Measurements from ENCODE around the gene CDC42BPG. TPM values are rescaled to one million over a fixed set of nuclear protein-coding genes. Genes with fewer than 3 reads are reported as not detected.
A peak's percentile ranks its signal among the peaks of the same experiment; 100 is the strongest.

Gene CDC42BPG
- total RNA-seq, 1 donor from 2014 or later = 13.0 TPM

- Histone ChIP-seq H3K9me3 (no peaks in the 10 kb centered on the region), H3K27ac (no peak overlapping the region), H3K27me3 (no peaks in the 10 kb centered on the region), H3K4me1 (no peaks in the 10 kb centered on the region), H3K4me3 (no peak overlapping the region), H3K36me3 (peaks cover 0 to 18% of the 10 kb centered on the region in 2 donors)
- no peak for DNase-seq (ENCODE audit: extremely low spot score in 2 of 2)
- TF ChIP-seq POLR2A (IDR thresholded peaks at IDR 0.05) (no peak), POLR2AphosphoS5 (IDR thresholded peaks at IDR 0.05; ENCODE audit: insufficient read depth in 1 of 2, low read depth in 1 of 2) (no peak)
- TF ChIP-seq, protein P1, sequence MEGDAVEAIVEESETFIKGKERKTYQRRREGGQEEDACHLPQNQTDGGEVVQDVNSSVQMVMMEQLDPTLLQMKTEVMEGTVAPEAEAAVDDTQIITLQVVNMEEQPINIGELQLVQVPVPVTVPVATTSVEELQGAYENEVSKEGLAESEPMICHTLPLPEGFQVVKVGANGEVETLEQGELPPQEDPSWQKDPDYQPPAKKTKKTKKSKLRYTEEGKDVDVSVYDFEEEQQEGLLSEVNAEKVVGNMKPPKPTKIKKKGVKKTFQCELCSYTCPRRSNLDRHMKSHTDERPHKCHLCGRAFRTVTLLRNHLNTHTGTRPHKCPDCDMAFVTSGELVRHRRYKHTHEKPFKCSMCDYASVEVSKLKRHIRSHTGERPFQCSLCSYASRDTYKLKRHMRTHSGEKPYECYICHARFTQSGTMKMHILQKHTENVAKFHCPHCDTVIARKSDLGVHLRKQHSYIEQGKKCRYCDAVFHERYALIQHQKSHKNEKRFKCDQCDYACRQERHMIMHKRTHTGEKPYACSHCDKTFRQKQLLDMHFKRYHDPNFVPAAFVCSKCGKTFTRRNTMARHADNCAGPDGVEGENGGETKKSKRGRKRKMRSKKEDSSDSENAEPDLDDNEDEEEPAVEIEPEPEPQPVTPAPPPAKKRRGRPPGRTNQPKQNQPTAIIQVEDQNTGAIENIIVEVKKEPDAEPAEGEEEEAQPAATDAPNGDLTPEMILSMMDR (IDR thresholded peaks at IDR 0.05) = no peak
- intact Hi-C loops (cut with DNase I) = no loop called here
Observed at GRCh38 chr11:64790205-64791095, 54.0 kb downstream of the CDC42BPG start.

DNA sequence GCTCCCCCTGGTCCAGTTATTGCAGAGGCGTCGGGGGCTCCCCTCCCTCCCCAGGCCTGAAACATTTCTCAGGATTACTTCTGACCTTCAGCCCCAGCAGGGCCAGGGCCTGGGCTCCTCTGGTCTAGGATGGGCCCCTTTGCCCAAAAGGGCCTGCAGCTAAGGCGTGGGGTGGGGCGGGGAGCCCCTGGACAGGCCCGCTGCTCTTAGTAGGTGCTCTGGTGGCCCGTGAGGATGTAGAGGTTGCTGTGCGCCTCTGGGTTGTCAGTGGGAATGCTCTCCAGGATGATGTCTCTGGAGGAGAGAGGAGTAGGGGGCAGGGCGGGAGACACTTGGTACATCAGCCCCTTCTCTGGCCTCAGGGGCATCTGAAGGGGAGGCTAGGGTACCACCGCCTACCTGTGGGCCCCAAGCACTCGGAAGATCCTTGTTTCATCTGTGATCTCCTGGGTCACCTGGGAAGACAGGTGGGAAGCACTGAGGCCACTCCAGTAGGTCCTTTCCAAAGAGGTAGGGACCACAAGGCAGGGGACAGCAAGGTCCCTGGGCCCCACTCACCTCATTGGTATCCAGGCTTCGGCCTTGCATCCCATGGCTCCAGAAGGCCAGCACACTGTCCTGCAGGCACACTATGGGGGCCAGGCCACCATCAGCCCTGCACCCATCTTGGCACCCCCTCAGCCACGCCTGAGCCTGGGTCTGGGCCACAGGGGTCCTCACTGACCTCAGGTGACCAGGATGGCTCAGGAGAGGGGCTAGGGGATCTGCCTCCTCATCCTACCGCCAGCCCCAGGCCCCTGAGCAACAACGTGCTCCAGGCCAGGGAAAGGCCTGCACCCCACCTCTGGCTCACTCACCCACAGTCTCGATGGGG, 54.9 kb downstream of the CDC42BPG start:
- TF ChIP-seq, protein P1 (IDR thresholded peaks at IDR 0.05) = no peak
- TF ChIP-seq POLR2A (IDR thresholded peaks at IDR 0.05) (no peak), POLR2AphosphoS5 (IDR thresholded peaks at IDR 0.05; ENCODE audit: insufficient read depth in 1 of 2, low read depth in 1 of 2) (no peak)
- intact Hi-C loops (cut with DNase I) = no loop called here
- H3K36me3 ChIP-seq = peaks cover 0 to 18% of the 10 kb centered on the region in 2 donors
- H3K4me1 ChIP-seq = no peaks in the 10 kb centered on the region
- no peaks in the 10 kb centered on the region for H3K9me3 ChIP-seq
- DNase-seq (ENCODE audit: extremely low spot score in 2 of 2) = no peak
- no peaks in the 10 kb centered on the region for H3K27me3 ChIP-seq
- no peak overlapping the region for H3K4me3 ChIP-seq
- H3K27ac ChIP-seq = no peak overlapping the region

GRCh38 chr11:64788321-64789215, 55.9 kb downstream of the CDC42BPG start:
- peaks cover 0 to 18% of the 10 kb centered on the region in 2 donors for H3K36me3 ChIP-seq
- H3K4me1 ChIP-seq = no peaks in the 10 kb centered on the region
- H3K9me3 ChIP-seq = no peaks in the 10 kb centered on the region
- no peak overlapping the region for H3K27ac ChIP-seq
- intact Hi-C loops (cut with DNase I) = no loop called here
- TF ChIP-seq, protein P1 (IDR thresholded peaks at IDR 0.05) = no peak
- TF ChIP-seq POLR2A (IDR thresholded peaks at IDR 0.05) = no peak
- no peak for TF ChIP-seq POLR2AphosphoS5 (IDR thresholded peaks at IDR 0.05; ENCODE audit: insufficient read depth in 1 of 2, low read depth in 1 of 2)
- no peaks in the 10 kb centered on the region for H3K27me3 ChIP-seq
- no peak overlapping the region for H3K4me3 ChIP-seq
- no peak for DNase-seq (ENCODE audit: extremely low spot score in 2 of 2)

- Histone ChIP-seq H3K36me3 (peaks cover 0 to 18% of the 10 kb centered on the region in 2 donors), H3K4me1 (no peaks in the 10 kb centered on the region), H3K27ac (no peak overlapping the region), H3K4me3 (no peak overlapping the region), H3K9me3 (no peaks in the 10 kb centered on the region), H3K27me3 (no peaks in the 10 kb centered on the region)
- intact Hi-C loops (cut with DNase I) = no loop called here
- DNase-seq (ENCODE audit: extremely low spot score in 2 of 2) = no peak
- TF ChIP-seq, protein P1 (IDR thresholded peaks at IDR 0.05) = peak; percentile 23 to 31 (median 26)
- TF ChIP-seq POLR2AphosphoS5 (IDR thresholded peaks at IDR 0.05; ENCODE audit: insufficient read depth in 1 of 2, low read depth in 1 of 2) (no peak), POLR2A (IDR thresholded peaks at IDR 0.05) (no peak)
Observed at GRCh38 chr11:64787526-64788320, 56.7 kb downstream of the CDC42BPG start.
